Measurements from ENCODE around the gene NEK11. TPM values are rescaled to one million over a fixed set of nuclear protein-coding genes. Genes with fewer than 3 reads are reported as not detected.
"Not testable (repeated sequence)": the region's sequence is repeated elsewhere in the genome, so short reads cannot be mapped to it uniquely, and the experiment has no call there.

Gene NEK11
- total RNA-seq, 4 donors from 2014 or later, result 4.1 to 8.2 (median 5.2) TPM

- TF ChIP-seq, protein P1, sequence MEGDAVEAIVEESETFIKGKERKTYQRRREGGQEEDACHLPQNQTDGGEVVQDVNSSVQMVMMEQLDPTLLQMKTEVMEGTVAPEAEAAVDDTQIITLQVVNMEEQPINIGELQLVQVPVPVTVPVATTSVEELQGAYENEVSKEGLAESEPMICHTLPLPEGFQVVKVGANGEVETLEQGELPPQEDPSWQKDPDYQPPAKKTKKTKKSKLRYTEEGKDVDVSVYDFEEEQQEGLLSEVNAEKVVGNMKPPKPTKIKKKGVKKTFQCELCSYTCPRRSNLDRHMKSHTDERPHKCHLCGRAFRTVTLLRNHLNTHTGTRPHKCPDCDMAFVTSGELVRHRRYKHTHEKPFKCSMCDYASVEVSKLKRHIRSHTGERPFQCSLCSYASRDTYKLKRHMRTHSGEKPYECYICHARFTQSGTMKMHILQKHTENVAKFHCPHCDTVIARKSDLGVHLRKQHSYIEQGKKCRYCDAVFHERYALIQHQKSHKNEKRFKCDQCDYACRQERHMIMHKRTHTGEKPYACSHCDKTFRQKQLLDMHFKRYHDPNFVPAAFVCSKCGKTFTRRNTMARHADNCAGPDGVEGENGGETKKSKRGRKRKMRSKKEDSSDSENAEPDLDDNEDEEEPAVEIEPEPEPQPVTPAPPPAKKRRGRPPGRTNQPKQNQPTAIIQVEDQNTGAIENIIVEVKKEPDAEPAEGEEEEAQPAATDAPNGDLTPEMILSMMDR (IDR thresholded peaks at IDR 0.05), result no peak
- no peak for ATAC-seq (ENCODE audit: low FRiP score)
- no peak for DNase-seq (ENCODE audit: low spot score)
Observed at GRCh38 chr3:131038326-131038725, 11.6 kb downstream of the NEK11 start.

- ATAC-seq (ENCODE audit: low FRiP score); DNase-seq (ENCODE audit: low spot score): not testable (repeated sequence)
Observed at GRCh38 chr3:131042271-131042985, 15.8 kb downstream of the NEK11 start.

DNA sequence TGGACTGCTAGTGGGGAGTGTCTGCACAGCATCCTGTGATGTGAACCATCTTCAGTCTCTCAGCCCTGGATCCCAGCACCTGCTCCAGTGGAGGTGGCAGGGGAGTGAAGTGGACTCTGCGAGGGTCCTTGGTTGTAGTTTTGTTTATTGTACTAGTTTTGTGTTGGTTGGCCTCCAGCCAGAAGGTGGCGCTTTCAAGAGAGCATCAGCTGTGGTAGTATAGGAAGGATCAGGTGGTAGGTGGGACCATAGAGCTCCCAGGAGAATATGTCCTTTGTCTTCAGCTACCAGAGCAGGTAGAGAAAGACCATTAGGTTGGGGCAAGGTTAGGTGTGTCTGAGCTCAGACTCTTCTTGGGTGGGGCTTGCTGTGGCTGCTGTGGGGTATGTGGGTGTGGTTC, 20.9 kb downstream of the NEK11 start:
- TF ChIP-seq, protein P1 (IDR thresholded peaks at IDR 0.05), result no peak
- ATAC-seq (ENCODE audit: low FRiP score) (no peak), DNase-seq (ENCODE audit: low spot score) (no peak)

- DNase-seq (ENCODE audit: low spot score), result no peak
- TF ChIP-seq, protein P1 (IDR thresholded peaks at IDR 0.05), result no peak
- no peak for ATAC-seq (ENCODE audit: low FRiP score)
Observed at GRCh38 chr3:131048030-131048429, 21.4 kb downstream of the NEK11 start.

DNA sequence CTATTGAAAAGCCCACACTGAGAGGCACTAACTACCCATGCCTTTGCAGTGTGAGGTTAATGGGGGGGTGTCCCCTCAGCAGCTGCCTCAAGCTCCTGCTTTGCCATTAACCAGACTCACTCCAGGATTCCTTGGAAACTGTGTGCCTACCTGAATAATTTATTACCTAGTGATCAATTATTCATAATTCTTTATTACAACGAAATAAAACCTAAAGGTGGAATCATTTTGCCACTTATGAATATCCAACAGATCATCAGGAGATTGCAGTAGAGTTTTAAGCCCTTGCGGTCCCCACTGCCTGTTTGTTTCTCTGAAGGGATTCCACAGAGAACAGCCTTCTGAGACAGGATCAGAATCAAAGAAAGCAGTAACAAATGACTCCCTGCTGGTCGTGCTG, 23.3 kb downstream of the NEK11 start:
- TF ChIP-seq, protein P1 (IDR thresholded peaks at IDR 0.05), result no peak
- DNase-seq (ENCODE audit: low spot score) (no peak), ATAC-seq (ENCODE audit: low FRiP score) (no peak)

DNA sequence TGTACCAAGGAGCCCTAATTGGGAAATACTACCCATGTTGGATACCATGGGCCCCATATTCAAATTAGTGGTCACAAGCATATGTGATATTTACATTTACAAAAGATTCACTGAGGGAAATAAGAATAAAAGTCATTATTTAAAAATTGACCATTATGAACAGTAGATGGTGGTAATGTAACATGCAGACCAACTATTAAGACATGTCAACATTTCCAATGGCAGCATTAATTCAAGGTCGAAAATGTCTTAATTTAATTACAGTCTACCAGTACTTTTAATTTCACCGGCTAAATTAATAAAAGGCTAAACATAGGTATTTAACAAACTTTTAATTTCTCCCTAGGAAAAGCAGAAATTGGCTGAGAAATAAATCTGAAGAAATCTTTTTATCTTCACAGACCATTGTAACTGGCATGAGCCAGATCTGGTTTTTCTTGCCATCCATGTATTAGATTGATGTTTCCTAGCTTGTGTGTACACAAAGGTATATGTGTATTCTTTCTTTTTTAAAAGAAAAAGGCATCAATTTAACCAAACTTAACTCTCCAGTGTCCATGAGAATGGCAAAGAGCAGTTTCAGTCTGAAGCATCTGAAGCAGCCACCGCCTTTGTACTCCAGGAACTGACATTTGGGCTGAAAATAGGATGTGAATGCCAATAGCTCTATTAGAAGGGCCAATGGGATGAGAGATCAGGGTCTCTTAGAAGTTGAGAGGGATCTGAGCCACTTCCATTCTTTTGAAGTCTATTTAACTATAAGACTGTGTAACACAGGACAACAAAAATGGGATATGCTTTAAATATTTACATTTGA, 26.6 kb downstream of the NEK11 start:
- DNase-seq (ENCODE audit: low spot score) (no peak), ATAC-seq (ENCODE audit: low FRiP score) (no peak)
- TF ChIP-seq, protein P1 (IDR thresholded peaks at IDR 0.05), result no peak

DNA sequence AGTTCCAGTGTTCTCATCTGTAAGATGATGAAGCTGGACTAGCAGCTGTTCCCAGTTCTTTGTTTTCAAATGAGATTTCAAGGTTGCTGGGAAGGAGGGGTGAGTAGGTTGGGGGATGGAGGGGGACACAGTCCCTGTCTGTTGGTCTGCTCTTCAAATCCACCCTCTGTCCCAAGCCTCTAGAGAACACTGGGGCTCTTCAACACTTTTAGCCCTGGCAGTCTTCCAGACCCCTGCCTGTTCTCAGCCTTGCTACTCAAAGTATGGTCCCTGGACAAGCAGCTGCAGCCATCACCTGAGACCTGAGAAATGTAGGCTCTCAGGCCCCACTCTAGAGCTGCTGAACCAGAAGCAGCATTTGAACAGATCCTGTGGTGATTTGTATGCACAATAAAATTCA, 41.3 kb downstream of the NEK11 start:
- TF ChIP-seq, protein P1 (IDR thresholded peaks at IDR 0.05), result no peak
- ATAC-seq (ENCODE audit: low FRiP score), result no peak

More for the DNA sequence above, 41.3 kb downstream of the NEK11 start:
- DNase-seq (ENCODE audit: low spot score), result no peak

Measured in omental fat pad (tissue), 4 donors.